NCI-H2196 treated with DMSO at 0.1 percent for 48 hours (cell line): Measurements from ENCODE around the gene RBM45.

Experiments used
- DNase-seq: peaks from one replicate; lab custom pipeline; 2025; ENCODE audit not compliant: unreplicated experiment; lab: John Stamatoyannopoulos, UW

The RBM45 gene

GRCh38 chr2:178155524-178155923, 43.3 kb downstream of the RBM45 start:
- DNase-seq: no peak

GRCh38 chr2:178157574-178157973, 45.3 kb downstream of the RBM45 start:
- no peak for DNase-seq

GRCh38 chr2:178159966-178160365, 47.7 kb downstream of the RBM45 start:
- DNase-seq: no peak

- DNase-seq: no peak
These were observed 48.4 kb downstream of the RBM45 start for GRCh38 chr2:178160601-178161000.

GRCh38 chr2:178163395-178163794, 51.2 kb downstream of the RBM45 start:
- DNase-seq: no peak

- no peak for DNase-seq
These were observed 51.7 kb downstream of the RBM45 start for GRCh38 chr2:178163911-178164310.

- DNase-seq: no peak
These were observed 61.4 kb downstream of the RBM45 start for GRCh38 chr2:178173657-178174056.

- DNase-seq: no peak
These were observed 64.9 kb downstream of the RBM45 start for GRCh38 chr2:178177066-178177679.
